Activated CD4-positive, alpha-beta T cell treated with anti-CD3 and anti-CD28 coated beads for 36 hours (primary cell): Measurements from ENCODE around the gene MBD6. TPM values are rescaled to one million over a fixed set of nuclear protein-coding genes. Genes with fewer than 3 reads are reported as not detected.

Source experiments
- ATAC-seq: fragments of 200-7000 bp; cut with Tn5 transposase; one replicate; pipeline ENCODE4 v1.10.0; 2021; ENCODE audit warnings: mild to moderate bottlenecking, moderate library complexity
- CTCF ChIA-PET: fragments of 350-600 bp; sonication (Branson Sonifier 250); formaldehyde crosslinking; loops from one replicate; lab custom pipeline; 2021; ENCODE audit warnings: antibody characterized with exemption; lab: Charles Lee
- POLR2A ChIA-PET: fragments of 350-600 bp; sonication (Branson Sonifier 250); formaldehyde crosslinking; loops from one replicate; lab custom pipeline; 2021; ENCODE audit warnings: antibody characterized with exemption, inconsistent platforms; lab: Charles Lee
- DNase-seq: peaks from one replicate; pipeline ENCODE4 v3.0.0-alpha.2; 2020
- H3K27ac Mint-ChIP-seq: one replicate; pipeline ENCODE4 v1.8.0; 2021; ENCODE audit warnings: mixed read lengths
- H3K27me3 Mint-ChIP-seq: one replicate; pipeline ENCODE4 v1.8.0; 2021; ENCODE audit warnings: mixed read lengths
- H3K36me3 Mint-ChIP-seq: one replicate; pipeline ENCODE4 v1.8.0; 2021; ENCODE audit warnings: low read depth, mixed read lengths
- H3K4me1 Mint-ChIP-seq: one replicate; pipeline ENCODE4 v1.8.0; 2021; ENCODE audit warnings: mixed read lengths
- H3K4me3 Mint-ChIP-seq: one replicate; pipeline ENCODE4 v1.8.0; 2021; ENCODE audit warnings: mild to moderate bottlenecking, moderate library complexity, mixed read lengths
- H3K9me3 Mint-ChIP-seq: one replicate; pipeline ENCODE4 v1.8.0; 2021; ENCODE audit warnings: low read depth, mixed read lengths
- intact Hi-C, 2 experiments: fragments of 100-400 bp; cut with DNase I in 1 of 2; cut with micrococcal nuclease in 1 of 2; formaldehyde crosslinking; loops; one replicate each; pipeline versions ENCODE4 v1.14.2 to v1.15.1; 2022 to 2024; cut with DNase I, micrococcal nuclease
- total RNA-seq, 2 experiments: library from RNA; stranded (reverse); gene quantifications; one replicate each; pipeline ENCODE4 v1.2.3, GENCODE V29; 2021

The MBD6 gene
- total RNA-seq, 2 experiments from 2014 or later, result 31.3 to 43.6 TPM

GRCh38 chr12:57539134-57539768 is 16.6 kb downstream of the MBD6 start:
- Mint-ChIP-seq H3K4me3 (no peak overlapping the region), H3K4me1 (peaks cover 11% of the 10 kb centered on the region), H3K27me3 (no peaks in the 10 kb centered on the region), H3K36me3 (peaks cover 22% of the 10 kb centered on the region), H3K27ac (no peak overlapping the region), H3K9me3 (no peaks in the 10 kb centered on the region)
- CTCF ChIA-PET, result interaction anchor here (0.8 to 1.8 kb wide), 5 partner anchors 8 to 217 kb away, joined by 3 to 4 read pairs (median 3); partner anchors contain the start of gene DCTN2
- ATAC-seq, result peak; percentile 12
- POLR2A ChIA-PET, result no interaction called here
- DNase-seq, result no peak
- intact Hi-C loops, result no loop called here

DNA sequence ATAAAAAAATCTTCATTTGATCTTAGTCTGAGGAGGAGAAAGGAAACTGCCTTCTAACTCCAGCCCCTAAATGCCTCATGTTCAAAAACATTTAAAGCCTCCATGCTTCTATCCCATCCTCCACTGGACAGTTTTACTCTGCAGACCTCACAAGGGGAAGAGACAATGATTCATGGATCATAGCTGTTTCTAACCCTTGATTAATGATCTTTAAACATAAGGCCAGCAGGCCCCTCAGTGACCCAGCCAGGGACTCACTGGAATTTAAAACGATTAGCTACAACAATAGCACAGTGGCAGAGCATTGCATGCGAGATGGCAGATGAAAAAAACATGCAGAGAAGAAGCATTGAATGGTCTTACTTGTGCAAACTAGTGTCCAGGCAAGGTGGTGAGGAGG is 18.4 kb downstream of the MBD6 start:
- Mint-ChIP-seq H3K27ac (no peak overlapping the region), H3K36me3 (peaks cover 20% of the 10 kb centered on the region), H3K4me3 (no peak overlapping the region), H3K27me3 (no peaks in the 10 kb centered on the region), H3K4me1 (peaks cover 24% of the 10 kb centered on the region), H3K9me3 (no peaks in the 10 kb centered on the region)
- intact Hi-C loops, result no loop called here
- no peak for ATAC-seq
- ChIA-PET POLR2A (no interaction called here), CTCF (interaction anchor here (1.0 kb wide), 1 partner anchor 411 kb away, joined by 3 read pairs; no protein-coding TSS in a partner anchor)
- no peak for DNase-seq

GRCh38 chr12:57541717-57542116 is 19.1 kb downstream of the MBD6 start:
- intact Hi-C loops, result no loop called here
- H3K27ac Mint-ChIP-seq, result no peak overlapping the region
- no peaks in the 10 kb centered on the region for H3K27me3 Mint-ChIP-seq
- H3K4me1 Mint-ChIP-seq, result peaks cover 28% of the 10 kb centered on the region
- peaks cover 23% of the 10 kb centered on the region for H3K36me3 Mint-ChIP-seq
- ChIA-PET CTCF (interaction anchor here (0.5 kb wide), 1 partner anchor 191 kb away, joined by 3 read pairs; no protein-coding TSS in a partner anchor), POLR2A (no interaction called here)
- no peak overlapping the region for H3K4me3 Mint-ChIP-seq
- ATAC-seq (no peak), DNase-seq (no peak)
- no peaks in the 10 kb centered on the region for H3K9me3 Mint-ChIP-seq

- DNase-seq, result no peak
- Mint-ChIP-seq H3K9me3 (no peaks in the 10 kb centered on the region), H3K27me3 (peaks cover 1% of the 10 kb centered on the region), H3K4me1 (peaks cover 34% of the 10 kb centered on the region), H3K27ac (no peak overlapping the region), H3K4me3 (no peak overlapping the region), H3K36me3 (peaks cover 16% of the 10 kb centered on the region)
- ATAC-seq, result no peak
- ChIA-PET CTCF (interaction anchor here (1.7 kb wide), 1 partner anchor 39 kb away, joined by 3 read pairs; no protein-coding TSS in a partner anchor), POLR2A (no interaction called here)
- intact Hi-C loops, result no loop called here
Observed at GRCh38 chr12:57543581-57543980, 21.0 kb downstream of the MBD6 start.

GRCh38 chr12:57545809-57546437 is 23.3 kb downstream of the MBD6 start:
- peak overlapping the region; percentile 99 for H3K4me3 Mint-ChIP-seq
- DNase-seq, result peak; percentile 44
- ChIA-PET CTCF (interaction anchor here (0.6 to 1.8 kb wide), 9 partner anchors 37 to 306 kb away, joined by 3 to 11 read pairs (median 3); partner anchors contain the start of gene PIP4K2C), POLR2A (interaction anchor here (0.5 to 1.8 kb wide), 3 partner anchors 20 to 144 kb away, joined by 4 to 8 read pairs (median 5); partner anchors contain the start of gene DDIT3)
- H3K9me3 Mint-ChIP-seq, result no peaks in the 10 kb centered on the region
- intact Hi-C loops, result loop anchor here in 1 of 2 experiments (2.0 kb wide), 1 partner anchor 59 kb away; no protein-coding TSS in a partner anchor
- ATAC-seq, result no peak
- peak overlapping the region; percentile 99 for H3K27ac Mint-ChIP-seq
- H3K4me1 Mint-ChIP-seq, result peaks cover 45% of the 10 kb centered on the region
- H3K36me3 Mint-ChIP-seq, result peaks cover 16% of the 10 kb centered on the region
- H3K27me3 Mint-ChIP-seq, result peaks cover 13% of the 10 kb centered on the region

GRCh38 chr12:57546438-57547287 is 24.0 kb downstream of the MBD6 start, which contains the start of gene DCTN2:
Gene DCTN2 (minus strand): TSS chr12:57547192. CDS start chr12:57547063, 129 bp downstream.
- Mint-ChIP-seq H3K36me3 (peaks cover 14% of the 10 kb centered on the region), H3K27me3 (peaks cover 13% of the 10 kb centered on the region), H3K4me1 (peaks cover 45% of the 10 kb centered on the region), H3K27ac (peak within 1 kb of the TSS; percentile 99), H3K9me3 (no peaks in the 10 kb centered on the region), H3K4me3 (peak within 1 kb of the TSS; percentile 99)
- intact Hi-C loops, result loop anchor here (1.0 to 2.0 kb wide), 10 partner anchors 24 to 266 kb away; partner anchors contain the start of genes DDIT3 (in 1 of the 2), MARS1 (in 1 of the 2), MBD6 (in 1 of the 2) and OS9 (in 1 of the 2)
- ChIA-PET CTCF (interaction anchor here (0.6 to 1.8 kb wide), 12 partner anchors 8 to 306 kb away, joined by 3 to 11 read pairs (median 4); partner anchors contain the start of genes B4GALNT1 and PIP4K2C), POLR2A (interaction anchor here (0.5 to 1.8 kb wide), 7 partner anchors 16 to 160 kb away, joined by 3 to 8 read pairs (median 4); partner anchors contain the start of gene DDIT3)
- DNase-seq, result peak; percentile 97
- ATAC-seq, result peak; percentile 98

DNA sequence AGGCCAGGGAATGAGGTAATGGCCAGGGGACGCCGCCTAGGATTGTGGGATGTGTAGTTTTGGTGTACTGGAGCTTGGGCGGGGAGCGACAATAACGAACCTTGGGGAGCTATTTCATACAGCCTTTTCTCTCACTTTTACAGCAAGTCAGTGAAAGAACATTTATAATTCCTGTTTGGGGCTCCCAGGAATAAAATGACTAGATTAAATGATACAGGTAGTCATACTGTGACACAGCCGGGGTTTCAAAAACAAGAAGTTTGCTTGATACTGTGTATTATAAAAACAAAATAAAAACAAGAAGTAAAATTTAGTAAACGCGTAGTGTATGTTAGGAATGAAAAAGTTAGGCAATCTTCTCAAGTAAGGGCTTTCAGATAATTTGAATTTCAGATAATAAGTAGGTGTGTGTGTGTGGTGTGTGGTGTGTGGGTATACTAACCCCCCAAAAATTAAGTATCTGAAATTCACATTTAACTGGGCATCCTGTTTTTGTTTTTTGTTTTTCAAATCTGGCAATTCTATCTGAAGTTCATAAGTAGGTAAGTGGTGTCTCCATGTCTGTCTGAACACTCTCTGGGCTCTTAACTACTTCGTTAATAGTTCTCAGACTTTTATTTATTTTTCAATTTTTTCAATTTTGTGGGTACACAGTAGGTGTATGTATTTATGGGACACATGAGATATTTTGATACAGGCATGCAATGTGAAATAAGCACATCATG is 24.8 kb downstream of the MBD6 start:
- POLR2A ChIA-PET, result interaction anchor here (0.5 to 1.8 kb wide), 6 partner anchors 17 to 160 kb away, joined by 3 to 8 read pairs (median 3); partner anchors contain the start of gene DDIT3
- H3K27me3 Mint-ChIP-seq, result peaks cover 13% of the 10 kb centered on the region
- intact Hi-C loops, result loop anchor here (1.0 to 2.0 kb wide), 10 partner anchors 25 to 267 kb away; partner anchors contain the start of genes DDIT3 (in 1 of the 2), MARS1 (in 1 of the 2), MBD6 (in 1 of the 2) and OS9 (in 1 of the 2)
- H3K27ac Mint-ChIP-seq, result peak overlapping the region; percentile 99
- CTCF ChIA-PET, result interaction anchor here (0.7 to 1.8 kb wide), 9 partner anchors 9 to 305 kb away, joined by 3 to 11 read pairs (median 3); partner anchors contain the start of gene B4GALNT1
- peak overlapping the region; percentile 99 for H3K4me3 Mint-ChIP-seq
- peaks cover 14% of the 10 kb centered on the region for H3K36me3 Mint-ChIP-seq
- no peak for ATAC-seq
- no peaks in the 10 kb centered on the region for H3K9me3 Mint-ChIP-seq
- peaks cover 45% of the 10 kb centered on the region for H3K4me1 Mint-ChIP-seq
- DNase-seq, result no peak

DNA sequence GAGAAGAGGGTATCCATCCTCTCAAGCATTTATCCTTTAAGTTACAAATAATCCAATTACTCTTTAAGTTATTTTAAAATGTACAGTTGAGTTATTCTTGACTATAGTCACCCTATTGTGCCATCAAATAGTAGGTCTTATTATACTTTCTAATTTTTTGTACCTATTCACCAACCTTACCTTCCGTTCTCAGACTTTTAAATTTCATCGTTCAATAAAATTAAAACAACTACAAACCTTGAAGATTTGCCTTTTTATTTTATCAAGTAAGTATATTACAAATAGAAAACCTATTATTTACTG is 25.3 kb downstream of the MBD6 start:
- intact Hi-C loops, result no loop called here
- Mint-ChIP-seq H3K4me1 (peaks cover 45% of the 10 kb centered on the region), H3K27ac (no peak overlapping the region), H3K4me3 (no peak overlapping the region), H3K27me3 (peaks cover 13% of the 10 kb centered on the region), H3K36me3 (peaks cover 11% of the 10 kb centered on the region), H3K9me3 (no peaks in the 10 kb centered on the region)
- no peak for DNase-seq
- CTCF ChIA-PET, result no interaction called here
- POLR2A ChIA-PET, result no interaction called here
- no peak for ATAC-seq

GRCh38 chr12:57548488-57548887 is 25.9 kb downstream of the MBD6 start:
- DNase-seq (no peak), ATAC-seq (no peak)
- POLR2A ChIA-PET, result no interaction called here
- CTCF ChIA-PET, result no interaction called here
- Mint-ChIP-seq H3K27ac (no peak overlapping the region), H3K4me1 (peaks cover 42% of the 10 kb centered on the region), H3K36me3 (peaks cover 11% of the 10 kb centered on the region), H3K4me3 (no peak overlapping the region), H3K9me3 (no peaks in the 10 kb centered on the region), H3K27me3 (peaks cover 13% of the 10 kb centered on the region)
- intact Hi-C loops, result no loop called here

DNA sequence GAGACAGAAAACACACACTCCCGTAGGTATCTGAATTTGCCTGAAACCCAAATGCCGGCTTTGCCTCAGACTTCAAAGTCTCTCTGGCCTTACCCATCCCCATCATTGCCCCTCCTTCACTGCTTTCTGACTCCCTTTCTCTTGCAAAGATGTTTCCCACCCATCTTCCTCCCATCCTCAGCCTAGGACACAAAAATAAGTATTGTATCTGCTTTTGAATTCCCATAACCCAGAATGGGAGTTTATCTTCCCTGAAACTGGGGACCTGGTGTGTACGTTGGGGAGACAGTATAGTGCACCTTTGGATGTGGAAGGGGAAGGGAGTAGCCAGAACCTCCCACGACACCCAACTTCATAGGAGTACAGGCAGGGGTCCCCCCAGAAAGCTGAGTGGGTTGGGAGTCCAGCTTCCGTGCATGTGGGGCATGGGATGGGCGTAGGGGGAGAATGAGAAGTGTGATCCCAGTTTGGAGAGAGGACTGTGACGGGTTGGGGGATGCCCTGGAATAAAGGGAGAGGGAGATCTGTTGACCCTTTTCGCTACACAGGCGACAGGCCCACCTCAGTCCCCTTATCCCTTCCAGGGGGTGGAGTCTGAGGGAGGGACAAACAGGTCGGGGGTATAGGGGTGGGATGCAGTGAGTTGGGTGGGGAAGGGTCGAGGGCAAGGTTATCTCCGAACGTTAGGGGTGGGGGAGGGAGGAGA is 26.7 kb downstream of the MBD6 start:
- no peaks in the 10 kb centered on the region for H3K9me3 Mint-ChIP-seq
- H3K4me3 Mint-ChIP-seq, result peak overlapping the region; percentile 71
- H3K4me1 Mint-ChIP-seq, result peaks cover 36% of the 10 kb centered on the region
- ATAC-seq (no peak), DNase-seq (no peak)
- POLR2A ChIA-PET, result no interaction called here
- H3K27ac Mint-ChIP-seq, result peak overlapping the region; percentile 30
- peaks cover 15% of the 10 kb centered on the region for H3K27me3 Mint-ChIP-seq
- intact Hi-C loops, result no loop called here
- H3K36me3 Mint-ChIP-seq, result peaks cover 11% of the 10 kb centered on the region
- CTCF ChIA-PET, result no interaction called here
